Activated CD4-positive, alpha-beta memory T cell treated with anti-CD3 and anti-CD28 coated beads for 36 hours (primary cell): ENCODE measurements around the gene MED7. TPM values are rescaled to one million over a fixed set of nuclear protein-coding genes. Genes with fewer than 3 reads are reported as not detected.

Experiments used
- CTCF ChIA-PET: fragments of 350-600 bp; sonication (Branson Sonifier 250); formaldehyde crosslinking; loops from one replicate; lab custom pipeline; 2021; ENCODE audit warnings: antibody characterized with exemption, inconsistent platforms; lab: Charles Lee
- POLR2A ChIA-PET: fragments of 350-600 bp; sonication (Branson Sonifier 250); formaldehyde crosslinking; loops from one replicate; lab custom pipeline; 2021; ENCODE audit warnings: antibody characterized with exemption; lab: Charles Lee
- DNase-seq: peaks from one replicate; pipeline ENCODE4 v3.0.0-alpha.2; 2020
- H3K27ac Mint-ChIP-seq: one replicate; pipeline ENCODE4 v1.8.0; 2021; ENCODE audit warnings: mixed read lengths
- H3K27me3 Mint-ChIP-seq: one replicate; pipeline ENCODE4 v1.8.0; 2021; ENCODE audit warnings: mixed read lengths
- H3K36me3 Mint-ChIP-seq: one replicate; pipeline ENCODE4 v1.8.0; 2021; ENCODE audit warnings: mixed read lengths
- H3K4me1 Mint-ChIP-seq: one replicate; pipeline ENCODE4 v1.8.0; 2021; ENCODE audit warnings: low read depth, mixed read lengths
- H3K4me3 Mint-ChIP-seq: one replicate; pipeline ENCODE4 v1.8.0; 2021; ENCODE audit warnings: mild to moderate bottlenecking, mixed read lengths
- H3K9me3 Mint-ChIP-seq: one replicate; pipeline ENCODE4 v1.8.0; 2021; ENCODE audit warnings: mixed read lengths
- intact Hi-C: fragments of 100-400 bp; cut with micrococcal nuclease; formaldehyde crosslinking; loops from one replicate; pipeline ENCODE4 v1.15.1; 2023
- total RNA-seq, 2 experiments: library from RNA; stranded (reverse); gene quantifications; one replicate each; pipeline ENCODE4 v1.2.3, GENCODE V29; 2021

Gene MED7
- total RNA-seq, 2 experiments from 2014 or later, result 17.2 to 19.2 TPM

DNA sequence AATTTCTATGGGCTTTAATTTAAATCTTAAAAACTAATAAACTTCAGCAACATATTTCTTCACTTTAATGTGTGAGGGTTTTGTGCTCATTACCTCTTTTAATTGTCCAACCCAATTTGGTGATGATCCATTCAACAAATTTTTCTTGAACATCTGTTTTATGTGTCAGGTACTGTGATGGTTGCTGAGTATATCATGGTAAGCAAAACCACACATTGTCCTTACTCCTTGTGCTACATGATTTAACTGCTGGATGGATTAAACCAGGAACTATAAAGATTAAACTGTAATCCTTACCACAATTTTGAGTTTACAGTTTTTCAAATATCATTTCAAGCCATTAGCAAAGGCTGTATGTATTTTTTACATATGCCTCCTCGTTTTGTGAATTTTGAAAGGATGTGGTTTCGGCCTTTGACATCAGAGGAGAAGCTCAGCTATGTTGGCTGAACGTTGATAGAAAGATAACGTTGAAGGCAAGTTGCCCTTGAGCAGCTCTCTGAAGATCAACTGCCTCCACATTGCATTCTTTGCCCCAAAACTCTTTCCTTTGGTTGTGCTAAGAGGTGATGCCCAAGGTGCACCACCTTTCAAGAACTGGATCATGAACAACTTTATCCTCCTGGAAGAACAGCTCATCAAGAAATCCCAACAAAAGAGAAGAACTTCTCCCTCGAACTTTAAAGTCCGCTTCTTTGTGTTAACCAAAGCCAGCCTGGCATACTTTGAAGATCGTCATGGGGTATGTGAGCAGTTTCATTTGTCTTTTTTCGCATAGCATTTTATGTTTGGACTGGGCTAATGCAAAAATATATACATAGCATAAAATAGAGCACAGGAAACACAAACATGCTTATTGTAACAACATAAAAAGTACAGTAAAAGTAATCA lies 38.0 kb upstream of the MED7 start, which contains the start of gene ITK:
Gene ITK, plus strand, starts transcription at position 467 of the 891 bp plus-strand sequence. Its CDS starts 138 bp downstream, at position 605.
- Mint-ChIP-seq H3K27ac (peak within 1 kb of the TSS; percentile 100), H3K9me3 (peaks cover 3% of the 10 kb centered on the region), H3K27me3 (no peaks in the 10 kb centered on the region), H3K36me3 (peaks cover 55% of the 10 kb centered on the region), H3K4me3 (peak within 1 kb of the TSS; percentile 99), H3K4me1 (peaks cover 45% of the 10 kb centered on the region)
- intact Hi-C loops, result loop anchor here (1.0 to 5.0 kb wide), 8 partner anchors 8 to 362 kb away; no protein-coding TSS in a partner anchor
- peak; percentile 58 for DNase-seq
- ChIA-PET CTCF (interaction anchor here (0.7 to 6.0 kb wide), 7 partner anchors 9 to 72 kb away, joined by 3 to 32 read pairs (median 4); no protein-coding TSS in a partner anchor), POLR2A (interaction anchor here (0.8 to 24.1 kb wide), 12 partner anchors 8 to 92 kb away, joined by 3 to 368 read pairs (median 12); no protein-coding TSS in a partner anchor)

- POLR2A ChIA-PET, result interaction anchor here (1.3 to 24.1 kb wide), 7 partner anchors 12 to 94 kb away, joined by 5 to 368 read pairs (median 41); partner anchors contain the start of gene MED7
- peaks cover 3% of the 10 kb centered on the region for H3K9me3 Mint-ChIP-seq
- intact Hi-C loops, result no loop called here
Measured at GRCh38 chr5:157178966-157179365, 36.3 kb upstream of the MED7 start.

GRCh38 chr5:157177953-157178352 lies 35.3 kb upstream of the MED7 start:
- Mint-ChIP-seq H3K36me3 (peaks cover 33% of the 10 kb centered on the region), H3K27ac (peak overlapping the region; percentile 100), H3K4me3 (peak overlapping the region; percentile 80), H3K4me1 (peaks cover 60% of the 10 kb centered on the region), H3K27me3 (no peaks in the 10 kb centered on the region), H3K9me3 (peaks cover 3% of the 10 kb centered on the region)
- DNase-seq, result peak; percentile 67
- intact Hi-C loops, result no loop called here
- ChIA-PET CTCF (interaction anchor here (1.4 to 3.2 kb wide), 2 partner anchors 10 to 12 kb away, joined by 5 to 17 read pairs; no protein-coding TSS in a partner anchor), POLR2A (interaction anchor here (1.1 to 24.1 kb wide), 5 partner anchors 8 to 42 kb away, joined by 5 to 368 read pairs (median 62); partner anchors contain the start of gene MED7)

More at GRCh38 chr5:157178966-157179365, 36.3 kb upstream of the MED7 start:
- Mint-ChIP-seq H3K27ac (peak overlapping the region; percentile 100), H3K27me3 (no peaks in the 10 kb centered on the region), H3K4me1 (peaks cover 57% of the 10 kb centered on the region), H3K36me3 (peaks cover 42% of the 10 kb centered on the region), H3K4me3 (peak overlapping the region; percentile 80)
- CTCF ChIA-PET, result interaction anchor here (1.0 to 3.2 kb wide), 5 partner anchors 11 to 134 kb away, joined by 3 to 17 read pairs (median 7); no protein-coding TSS in a partner anchor
- no peak for DNase-seq

DNA sequence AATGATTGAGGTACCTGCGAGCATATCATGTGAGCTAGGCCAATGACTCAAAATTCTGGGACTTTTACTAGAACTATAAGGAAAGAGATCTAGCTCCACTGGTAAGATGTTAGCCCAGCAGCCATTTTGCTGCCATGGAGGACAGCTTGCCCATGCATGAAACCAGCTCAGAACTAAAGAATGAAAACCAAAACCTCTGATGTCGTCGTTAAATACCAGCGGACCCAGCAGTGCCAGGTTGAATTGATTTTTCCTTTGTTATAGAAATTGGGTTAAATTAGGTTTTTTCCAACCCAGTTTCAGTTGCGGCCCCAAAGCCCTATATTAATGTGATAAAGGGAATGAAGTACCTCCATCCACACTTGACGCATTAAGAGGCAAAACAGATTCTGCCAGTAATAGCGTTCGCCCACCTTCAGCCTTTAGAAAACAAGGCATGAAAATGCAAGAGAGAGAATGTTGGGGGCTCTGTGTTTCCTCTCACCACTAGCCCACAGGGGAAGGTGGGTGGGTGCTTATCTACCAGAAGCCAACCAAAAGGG lies 32.5 kb upstream of the MED7 start:
- Mint-ChIP-seq H3K27me3 (no peaks in the 10 kb centered on the region), H3K27ac (peak overlapping the region; percentile 95), H3K4me1 (peaks cover 81% of the 10 kb centered on the region), H3K36me3 (peaks cover 14% of the 10 kb centered on the region), H3K9me3 (peaks cover 6% of the 10 kb centered on the region), H3K4me3 (peak overlapping the region; percentile 55)
- ChIA-PET CTCF (interaction anchor here (0.6 to 2.8 kb wide), 5 partner anchors 8 to 78 kb away, joined by 3 to 14 read pairs (median 4); no protein-coding TSS in a partner anchor), POLR2A (interaction anchor here (0.8 to 7.1 kb wide), 10 partner anchors 11 to 97 kb away, joined by 3 to 82 read pairs (median 4); partner anchors contain the start of gene MED7)
- no peak for DNase-seq
- intact Hi-C loops, result no loop called here

DNA sequence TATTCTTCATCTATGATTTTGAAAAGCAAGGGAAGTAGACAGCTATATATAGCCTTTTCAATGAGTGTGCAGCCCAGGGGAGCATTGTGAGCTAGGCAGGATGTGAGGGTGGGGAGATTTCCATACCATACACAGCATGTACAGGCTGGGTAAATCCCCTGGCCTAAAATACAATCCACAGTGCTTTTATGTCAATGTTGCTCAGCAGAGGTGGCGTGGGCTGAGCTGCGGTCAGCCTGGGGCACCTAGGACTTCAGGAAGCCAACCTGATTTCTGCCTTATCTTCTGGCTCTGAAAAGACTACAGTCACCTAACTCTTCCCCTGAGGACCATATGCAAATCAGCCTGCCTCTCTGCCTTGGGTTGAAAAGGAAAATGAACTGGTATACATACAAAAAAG lies 29.7 kb upstream of the MED7 start:
- peak; percentile 96 for DNase-seq
- ChIA-PET CTCF (interaction anchor here (1.0 to 1.8 kb wide), 4 partner anchors 13 to 45 kb away, joined by 3 to 6 read pairs (median 4); no protein-coding TSS in a partner anchor), POLR2A (interaction anchor here (0.6 to 7.1 kb wide), 16 partner anchors 8 to 95 kb away, joined by 3 to 82 read pairs (median 4); partner anchors contain the start of gene ITK)
- Mint-ChIP-seq H3K27ac (peak overlapping the region; percentile 95), H3K9me3 (peaks cover 8% of the 10 kb centered on the region), H3K4me3 (peak overlapping the region; percentile 68), H3K36me3 (peaks cover 10% of the 10 kb centered on the region), H3K4me1 (peaks cover 83% of the 10 kb centered on the region), H3K27me3 (no peaks in the 10 kb centered on the region)
- intact Hi-C loops, result loop anchor here (1.0 to 5.0 kb wide), 7 partner anchors 8 to 430 kb away; partner anchors contain the start of gene ITK

DNA sequence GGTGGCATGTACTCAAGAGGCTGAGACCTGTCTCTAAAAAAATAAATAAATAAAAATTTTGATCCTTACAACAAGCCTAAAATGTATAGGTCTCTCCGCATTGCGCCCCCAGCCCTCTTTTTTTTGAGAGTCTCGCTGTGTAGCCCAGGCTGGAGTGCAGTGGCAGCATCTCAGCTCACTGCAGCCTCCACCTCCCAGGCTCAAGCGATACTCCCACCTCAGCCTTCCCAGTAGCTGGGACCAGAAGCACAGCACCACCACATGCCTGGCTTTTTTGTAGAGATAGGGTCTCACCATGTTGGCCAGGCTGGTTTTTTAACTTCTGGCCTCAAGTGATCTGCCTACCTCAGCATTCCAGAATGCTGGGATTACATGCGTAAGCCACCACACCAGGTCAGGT lies 25.6 kb upstream of the MED7 start:
- no peak for DNase-seq
- H3K4me3 Mint-ChIP-seq, result no peak overlapping the region
- POLR2A ChIA-PET, result interaction anchor here (0.7 to 3.5 kb wide), 11 partner anchors 10 to 248 kb away, joined by 3 to 41 read pairs (median 6); partner anchors contain the start of genes ITK and MED7

GRCh38 chr5:157167214-157167621 lies 24.6 kb upstream of the MED7 start:
- DNase-seq, result peak; percentile 42
- ChIA-PET POLR2A (interaction anchor here (0.9 to 3.5 kb wide), 18 partner anchors 9 to 377 kb away, joined by 3 to 41 read pairs (median 5); partner anchors contain the start of genes ITK and MED7), CTCF (interaction anchor here (0.8 to 2.7 kb wide), 13 partner anchors 8 to 145 kb away, joined by 3 to 20 read pairs (median 5); partner anchors contain the start of gene ITK)
- no peaks in the 10 kb centered on the region for H3K27me3 Mint-ChIP-seq
- H3K4me3 Mint-ChIP-seq, result peak overlapping the region; percentile 47
- peaks cover 88% of the 10 kb centered on the region for H3K4me1 Mint-ChIP-seq
- intact Hi-C loops, result loop anchor here (1.0 kb wide), 1 partner anchor 8 kb away; no protein-coding TSS in a partner anchor
- peak overlapping the region; percentile 91 for H3K27ac Mint-ChIP-seq
- peaks cover 10% of the 10 kb centered on the region for H3K36me3 Mint-ChIP-seq
- peaks cover 8% of the 10 kb centered on the region for H3K9me3 Mint-ChIP-seq

More for the DNA sequence above, 25.6 kb upstream of the MED7 start:
- H3K4me1 Mint-ChIP-seq, result peaks cover 89% of the 10 kb centered on the region
- no peaks in the 10 kb centered on the region for H3K27me3 Mint-ChIP-seq
- H3K9me3 Mint-ChIP-seq, result peaks cover 8% of the 10 kb centered on the region
- peaks cover 7% of the 10 kb centered on the region for H3K36me3 Mint-ChIP-seq
- intact Hi-C loops, result no loop called here
- CTCF ChIA-PET, result interaction anchor here (0.6 to 2.7 kb wide), 9 partner anchors 9 to 104 kb away, joined by 3 to 20 read pairs (median 7); partner anchors contain the start of gene ITK
- H3K27ac Mint-ChIP-seq, result peak overlapping the region; percentile 91

DNA sequence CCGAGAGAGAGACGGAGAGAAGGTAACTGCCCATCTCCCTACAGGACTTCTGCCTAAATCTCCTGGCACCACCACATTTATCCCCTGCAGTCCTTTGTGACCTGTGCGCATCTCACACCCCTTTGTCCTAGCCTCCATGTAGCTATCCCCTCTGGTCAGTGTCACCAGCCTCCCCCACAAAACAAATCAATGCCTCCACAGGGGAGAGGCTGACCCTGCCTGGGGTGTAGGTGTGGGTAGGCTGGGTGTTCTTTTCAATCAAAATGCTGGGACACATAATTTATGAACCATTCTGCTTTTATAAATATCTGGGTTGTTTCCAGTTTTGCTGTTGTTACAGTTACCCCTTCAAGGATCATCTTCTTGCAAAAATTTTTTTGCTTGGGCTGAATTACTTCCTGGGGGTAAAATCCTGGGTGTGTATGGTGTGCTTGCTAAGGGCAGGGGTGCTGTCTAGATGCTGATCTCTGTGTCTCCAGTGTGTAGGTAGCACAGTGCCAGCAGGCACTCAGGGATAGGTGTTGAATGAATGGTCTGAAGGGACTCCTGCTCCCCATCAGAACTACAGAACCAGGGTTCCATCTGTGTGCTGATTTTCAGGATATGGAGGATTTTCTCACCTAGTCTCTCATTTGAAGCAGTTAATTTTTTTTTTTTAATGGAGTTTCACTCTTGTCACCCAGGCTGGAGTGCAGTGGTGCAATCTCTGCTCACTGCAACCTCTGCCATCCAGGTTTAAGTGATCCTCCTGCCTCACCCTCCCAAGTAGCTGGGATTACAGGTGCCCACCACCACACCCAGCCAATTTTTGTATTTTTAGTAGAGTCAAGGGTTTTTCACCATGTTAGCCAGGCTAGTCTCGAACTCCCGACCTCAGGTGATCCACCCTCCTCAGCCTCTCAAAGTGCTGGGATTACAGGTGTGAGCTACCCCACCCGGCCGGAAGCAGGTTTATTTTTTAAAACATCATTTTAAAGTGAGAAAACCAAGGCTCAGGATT lies 23.8 kb upstream of the MED7 start, which contains the start of gene GARIN3:
Gene GARIN3, minus strand, starts transcription at position 51 of the 1,000 bp plus-strand sequence. CDS start 96 bp downstream, outside the sequence.
- ChIA-PET CTCF (interaction anchor here (0.8 to 2.7 kb wide), 11 partner anchors 8 to 146 kb away, joined by 3 to 20 read pairs (median 5); partner anchors contain the start of gene ITK), POLR2A (interaction anchor here (0.9 to 3.5 kb wide), 16 partner anchors 10 to 378 kb away, joined by 3 to 41 read pairs (median 6); partner anchors contain the start of genes ITK and MED7)
- Mint-ChIP-seq H3K4me1 (peaks cover 87% of the 10 kb centered on the region), H3K4me3 (peak within 1 kb of the TSS; percentile 47), H3K9me3 (peaks cover 8% of the 10 kb centered on the region), H3K27ac (peak within 1 kb of the TSS; percentile 91), H3K36me3 (peaks cover 10% of the 10 kb centered on the region), H3K27me3 (no peaks in the 10 kb centered on the region)
- no peak for DNase-seq
- intact Hi-C loops, result loop anchor here (1.0 kb wide), 1 partner anchor 7 kb away; no protein-coding TSS in a partner anchor

GRCh38 chr5:157165668-157166067 lies 23.0 kb upstream of the MED7 start:
- H3K9me3 Mint-ChIP-seq, result peaks cover 8% of the 10 kb centered on the region
- H3K4me3 Mint-ChIP-seq, result peak overlapping the region; percentile 0
- no peak for DNase-seq
- ChIA-PET POLR2A (no interaction called here), CTCF (no interaction called here)
- peaks cover 85% of the 10 kb centered on the region for H3K4me1 Mint-ChIP-seq
- peaks cover 10% of the 10 kb centered on the region for H3K36me3 Mint-ChIP-seq
- intact Hi-C loops, result no loop called here
- peak overlapping the region; percentile 91 for H3K27ac Mint-ChIP-seq
- H3K27me3 Mint-ChIP-seq, result no peaks in the 10 kb centered on the region

DNA sequence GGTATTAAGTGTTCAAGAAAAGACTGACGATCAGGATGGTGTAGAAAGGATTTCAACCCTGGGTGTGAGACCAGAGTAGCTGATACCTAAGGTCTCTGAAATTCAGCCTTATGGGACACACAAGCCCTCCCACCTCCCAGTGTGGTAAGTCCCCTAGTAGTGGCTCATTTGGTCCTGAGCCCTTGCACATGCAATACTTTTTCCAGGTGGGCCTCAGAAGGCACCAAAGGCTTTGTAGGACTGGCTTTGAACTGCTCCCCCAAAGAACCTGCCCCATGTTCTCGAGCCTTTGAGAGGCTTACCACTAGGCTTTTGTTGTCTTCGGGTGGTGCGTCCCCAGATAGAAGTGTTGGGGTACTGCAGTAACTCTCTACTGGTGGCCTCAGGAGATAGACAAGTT lies 22.6 kb upstream of the MED7 start:
- H3K4me1 Mint-ChIP-seq, result peaks cover 83% of the 10 kb centered on the region
- intact Hi-C loops, result no loop called here
- DNase-seq, result no peak
- POLR2A ChIA-PET, result interaction anchor here (0.7 kb wide), 1 partner anchor 95 kb away, joined by 4 read pairs; no protein-coding TSS in a partner anchor
- H3K36me3 Mint-ChIP-seq, result peaks cover 7% of the 10 kb centered on the region
- no peaks in the 10 kb centered on the region for H3K27me3 Mint-ChIP-seq
- H3K4me3 Mint-ChIP-seq, result no peak overlapping the region
- H3K27ac Mint-ChIP-seq, result peak overlapping the region; percentile 91
- peaks cover 5% of the 10 kb centered on the region for H3K9me3 Mint-ChIP-seq
- CTCF ChIA-PET, result no interaction called here
